Measurements from ENCODE around the gene DDX42. TPM values are rescaled to one million over a fixed set of nuclear protein-coding genes. Genes with fewer than 3 reads are reported as not detected.

The DDX42 gene
- total and polyA plus RNA-seq, 2 experiments from 2014 or later = 57.8 to 101 TPM

- H3K9me3 Mint-ChIP-seq = no peaks in the 10 kb centered on the region
Measured at GRCh38 chr17:63741408-63742173, 32.4 kb upstream of the DDX42 start, which contains the start of gene STRADA. Gene STRADA (minus strand): TSS chr17:63741799. CDS start chr17:63728369, 13,430 bp downstream.

More at GRCh38 chr17:63741408-63742173, 32.4 kb upstream of the DDX42 start, which contains the start of gene STRADA:
- peak within 1 kb of the TSS; percentile 90 for H2AFZ ChIP-seq
- Mint-ChIP-seq H3K4me3 (peak within 1 kb of the TSS; percentile 95), H3K27me3 (ENCODE audit: insufficient read depth, low read depth, poor library complexity) (peaks cover 12% of the 10 kb centered on the region), H3K27ac (peak within 1 kb of the TSS; percentile 98), H3K36me3 (ENCODE audit: low read depth) (peaks cover 10% of the 10 kb centered on the region; the same call in 2 of the 3 replicates), H3K4me1 (peaks cover 10% of the 10 kb centered on the region; the same call in 2 of the 3 replicates)
- H3K4me2 ChIP-seq = peak within 1 kb of the TSS; percentile 96
- H3K27ac ChIP-seq (ENCODE audit: low read depth) = peak within 1 kb of the TSS; percentile 100
- DNase-seq (ENCODE audit: low spot score) (peak; percentile 99), ATAC-seq (peak; percentile 94)
- H3K9me2 ChIP-seq (ENCODE audit: insufficient read depth) = no peaks in the 10 kb centered on the region
- H3K4me3 ChIP-seq = peak within 1 kb of the TSS; percentile 88
- peaks cover 19% of the 10 kb centered on the region for H3F3A ChIP-seq (replicated peaks; ENCODE audit: low read depth)
- peaks cover 9% of the 10 kb centered on the region; the same call in 1 of the 2 replicates for H3K4me1 ChIP-seq (ENCODE audit: insufficient read depth)
- H4K20me1 ChIP-seq (replicated peaks; ENCODE audit: insufficient read depth) = no peaks in the 10 kb centered on the region
- peaks cover 6% of the 10 kb centered on the region for H3K79me2 ChIP-seq (replicated peaks; ENCODE audit: insufficient read depth)
- H3K27me3 ChIP-seq (ENCODE audit: insufficient read depth) = no peaks in the 10 kb centered on the region
- TF ChIP-seq REST (IDR thresholded peaks at IDR 0.05; ENCODE audit: unreplicated experiment) = no peak
- no peak for TF ChIP-seq EZH2phosphoT487 (IDR thresholded peaks at IDR 0.05; ENCODE audit: unreplicated experiment)
- TF ChIP-seq STAT1 (IDR thresholded peaks at IDR 0.05; ENCODE audit: unreplicated experiment) = no peak
- TF ChIP-seq POLR2AphosphoS5 (IDR thresholded peaks at IDR 0.05; ENCODE audit: low read depth) = peak; percentile 90
- no peak for TF ChIP-seq ZNF462 (CRISPR knock-in tag; IDR thresholded peaks at IDR 0.05)
- no peak for TF ChIP-seq ZNF114 (CRISPR knock-in tag; IDR thresholded peaks at IDR 0.05)
- TF ChIP-seq CTCF (conservative IDR thresholded peaks at IDR 0.05; ENCODE audit: low read depth in 2 of 2) = no peak
- no peak for TF ChIP-seq JUNB (IDR thresholded peaks at IDR 0.05; ENCODE audit: unreplicated experiment)
- 0 out of 2 replicates have a peak, but pooled peaks have one; percentile 40 for TF ChIP-seq ETS1 (IDR thresholded peaks at IDR 0.05)
- TF ChIP-seq EZH2 (IDR thresholded peaks at IDR 0.05; ENCODE audit: low read depth, unreplicated experiment) = no peak
- TF ChIP-seq ZNF331 (CRISPR knock-in tag; IDR thresholded peaks at IDR 0.05; ENCODE audit: low read depth) = no peak
- TF ChIP-seq CREB1 (CRISPR knock-in tag; IDR thresholded peaks at IDR 0.05; ENCODE audit: low read depth) = peak; percentile 27; the same call in 1 of the 2 replicates
- TF ChIP-seq NANOG (IDR thresholded peaks at IDR 0.05; ENCODE audit: borderline replicate concordance) = no peak
- H3K36me3 ChIP-seq (ENCODE audit: insufficient read depth) = peaks cover 10% of the 10 kb centered on the region; the same call in 1 of the 2 replicates
